GM12892 (cell line): Measurements from ENCODE around the gene ULK4.

ENCODE experiments used
- DNase-seq: peaks from one replicate; pipeline ENCODE4 v3.0.0; 2011; ENCODE audit not compliant: insufficient read length
- FAIRE-seq: peaks from 2 replicates; lab custom pipeline; 2011; peaks lifted over from hg19 to GRCh38; lab: Jason Lieb, UNC
- POLR2A ChIP-seq: IDR thresholded peaks from 2 replicates; pipeline ENCODE4 v1.6.1; 2011; ENCODE audit warnings: low read depth, low read length, control low read depth
- POLR2AphosphoS5 ChIP-seq: IDR thresholded peaks from 2 replicates; pipeline ENCODE4 v1.6.1; 2011; ENCODE audit warnings: low read depth, low read length, control low read depth
- TAF1 ChIP-seq: IDR thresholded peaks from 2 replicates; pipeline ENCODE4 v1.6.1; 2011; ENCODE audit warnings: low read depth, mild to moderate bottlenecking, control low read depth, low read length, borderline replicate concordance

Gene ULK4

GRCh38 chr3:41630708-41631107 is 331.2 kb downstream of the ULK4 start:
- DNase-seq (no peak), FAIRE-seq (no peak)
- TF ChIP-seq POLR2AphosphoS5: no peak
- no peak for TF ChIP-seq TAF1
- no peak for TF ChIP-seq POLR2A

- FAIRE-seq: no peak
- TF ChIP-seq POLR2AphosphoS5: no peak
- TF ChIP-seq POLR2A: no peak
- no peak for TF ChIP-seq TAF1
Observed at GRCh38 chr3:41629986-41630385, 331.9 kb downstream of the ULK4 start.

GRCh38 chr3:41629072-41629471 is 332.8 kb downstream of the ULK4 start:
- FAIRE-seq (no peak), DNase-seq (no peak)
- TF ChIP-seq TAF1 (no peak), POLR2AphosphoS5 (no peak), POLR2A (no peak)

More at GRCh38 chr3:41629986-41630385, 331.9 kb downstream of the ULK4 start:
- no peak for DNase-seq

GRCh38 chr3:41627477-41628087 is 334.3 kb downstream of the ULK4 start:
- no peak for DNase-seq
- no peak for TF ChIP-seq TAF1
- no peak for TF ChIP-seq POLR2A
- TF ChIP-seq POLR2AphosphoS5: no peak
- no peak for FAIRE-seq

GRCh38 chr3:41612853-41613252 is 349.1 kb downstream of the ULK4 start:
- TF ChIP-seq POLR2AphosphoS5 (no peak), POLR2A (no peak)
- FAIRE-seq: no peak

GRCh38 chr3:41611008-41611407 is 350.9 kb downstream of the ULK4 start:
- TF ChIP-seq POLR2AphosphoS5: no peak
- no peak for TF ChIP-seq TAF1
- no peak for TF ChIP-seq POLR2A
- DNase-seq (no peak), FAIRE-seq (no peak)

More at GRCh38 chr3:41612853-41613252, 349.1 kb downstream of the ULK4 start:
- no peak for DNase-seq

- no peak for DNase-seq
- no peak for FAIRE-seq
- no peak for TF ChIP-seq POLR2AphosphoS5
- TF ChIP-seq POLR2A: no peak
- TF ChIP-seq TAF1: no peak
Observed at GRCh38 chr3:41608347-41608746, 353.6 kb downstream of the ULK4 start.

- no peak for TF ChIP-seq POLR2AphosphoS5
- no peak for TF ChIP-seq POLR2A
- TF ChIP-seq TAF1: no peak
- FAIRE-seq (no peak), DNase-seq (no peak)
Observed at GRCh38 chr3:41603807-41604206, 358.1 kb downstream of the ULK4 start.

- TF ChIP-seq POLR2A: no peak
- TF ChIP-seq POLR2AphosphoS5: no peak
- TF ChIP-seq TAF1: no peak
Observed at GRCh38 chr3:41602121-41602520, 359.8 kb downstream of the ULK4 start.

GRCh38 chr3:41601404-41601987 is 360.4 kb downstream of the ULK4 start:
- DNase-seq (no peak), FAIRE-seq (no peak)
- TF ChIP-seq TAF1 (no peak), POLR2AphosphoS5 (no peak), POLR2A (no peak)

More at GRCh38 chr3:41602121-41602520, 359.8 kb downstream of the ULK4 start:
- FAIRE-seq (no peak), DNase-seq (no peak)

- FAIRE-seq (no peak), DNase-seq (no peak)
- no peak for TF ChIP-seq POLR2AphosphoS5
- TF ChIP-seq POLR2A: no peak
Observed at GRCh38 chr3:41600616-41601015, 361.3 kb downstream of the ULK4 start.

GRCh38 chr3:41599127-41599484 is 362.8 kb downstream of the ULK4 start:
- no peak for TF ChIP-seq TAF1
- TF ChIP-seq POLR2A: no peak
- TF ChIP-seq POLR2AphosphoS5: no peak
- DNase-seq: no peak
- FAIRE-seq: no peak

- no peak for FAIRE-seq
Observed at GRCh38 chr3:41598402-41599126, 363.3 kb downstream of the ULK4 start.

More at GRCh38 chr3:41598402-41599126, 363.3 kb downstream of the ULK4 start:
- TF ChIP-seq POLR2A (no peak), POLR2AphosphoS5 (no peak), TAF1 (no peak)
- no peak for DNase-seq
